ENCODE results near the gene CFAP47. TPM values are rescaled to one million over a fixed set of nuclear protein-coding genes. Genes with fewer than 3 reads are reported as not detected.
"Not testable (repeated sequence)": the region's sequence is repeated elsewhere in the genome, so short reads cannot be mapped to it uniquely, and the experiment has no call there.

Gene CFAP47
- total RNA-seq, 3 donors from 2014 or later, result under 0.01 to 0.16 TPM; not detected in 1

DNA sequence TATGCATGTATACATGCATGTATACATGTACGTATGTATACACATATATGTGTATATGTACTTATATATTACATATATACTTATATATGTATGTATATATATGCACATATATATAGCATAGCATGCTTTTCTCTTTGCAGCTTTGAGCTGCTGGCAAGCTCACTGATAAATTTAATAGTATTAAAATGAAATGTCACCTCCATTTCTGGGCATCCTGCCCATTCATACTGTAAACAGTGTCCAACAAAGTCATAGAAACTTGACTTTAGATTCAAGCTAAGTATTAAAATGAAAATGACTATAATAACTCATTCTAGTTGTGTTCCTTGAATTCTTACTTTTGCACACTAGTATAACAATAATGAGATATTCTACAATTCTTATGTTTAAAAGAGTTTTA lies 163.7 kb downstream of the CFAP47 start:
- Histone ChIP-seq H3K4me1 (no peaks in the 10 kb centered on the region), H3K27me3 (peaks cover 0 to 5% of the 10 kb centered on the region in 2 donors), H3K9me3 (no peaks in the 10 kb centered on the region), H3K4me3 (no peak overlapping the region), H3K27ac (no peak overlapping the region), H3K36me3 (no peaks in the 10 kb centered on the region)
- intact Hi-C loops (cut with DNase I; ENCODE audit: low total_unique reads), result no loop called here
- TF ChIP-seq, protein P1, sequence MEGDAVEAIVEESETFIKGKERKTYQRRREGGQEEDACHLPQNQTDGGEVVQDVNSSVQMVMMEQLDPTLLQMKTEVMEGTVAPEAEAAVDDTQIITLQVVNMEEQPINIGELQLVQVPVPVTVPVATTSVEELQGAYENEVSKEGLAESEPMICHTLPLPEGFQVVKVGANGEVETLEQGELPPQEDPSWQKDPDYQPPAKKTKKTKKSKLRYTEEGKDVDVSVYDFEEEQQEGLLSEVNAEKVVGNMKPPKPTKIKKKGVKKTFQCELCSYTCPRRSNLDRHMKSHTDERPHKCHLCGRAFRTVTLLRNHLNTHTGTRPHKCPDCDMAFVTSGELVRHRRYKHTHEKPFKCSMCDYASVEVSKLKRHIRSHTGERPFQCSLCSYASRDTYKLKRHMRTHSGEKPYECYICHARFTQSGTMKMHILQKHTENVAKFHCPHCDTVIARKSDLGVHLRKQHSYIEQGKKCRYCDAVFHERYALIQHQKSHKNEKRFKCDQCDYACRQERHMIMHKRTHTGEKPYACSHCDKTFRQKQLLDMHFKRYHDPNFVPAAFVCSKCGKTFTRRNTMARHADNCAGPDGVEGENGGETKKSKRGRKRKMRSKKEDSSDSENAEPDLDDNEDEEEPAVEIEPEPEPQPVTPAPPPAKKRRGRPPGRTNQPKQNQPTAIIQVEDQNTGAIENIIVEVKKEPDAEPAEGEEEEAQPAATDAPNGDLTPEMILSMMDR (IDR thresholded peaks at IDR 0.05), result no peak
- no peak for DNase-seq (ENCODE audit: low spot score in 2 of 2)

DNA sequence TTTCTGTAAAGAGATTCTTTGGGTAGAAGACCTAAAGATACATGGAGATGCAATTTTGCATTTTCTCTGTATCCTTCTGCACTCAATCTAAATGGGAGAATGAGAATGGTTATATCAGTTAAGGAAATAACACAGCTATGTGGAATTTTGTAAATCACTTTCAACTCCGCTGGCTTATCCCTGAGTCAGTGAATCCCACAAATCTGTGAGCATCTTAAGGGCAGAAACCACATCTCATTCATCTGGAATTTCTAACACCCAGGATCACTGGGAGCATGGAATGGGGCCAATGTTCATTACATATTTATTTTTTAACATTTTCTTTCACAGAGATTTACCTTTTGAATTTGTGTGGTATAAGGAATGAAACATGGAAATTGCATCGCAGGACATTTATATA lies 167.8 kb downstream of the CFAP47 start:
- Histone ChIP-seq H3K9me3 (no peaks in the 10 kb centered on the region), H3K27ac (no peak overlapping the region), H3K4me1 (no peaks in the 10 kb centered on the region), H3K27me3 (peaks cover 0 to 5% of the 10 kb centered on the region in 2 donors), H3K4me3 (no peak overlapping the region), H3K36me3 (no peaks in the 10 kb centered on the region)
- DNase-seq (ENCODE audit: low spot score in 2 of 2), result no peak
- intact Hi-C loops (cut with DNase I; ENCODE audit: low total_unique reads), result no loop called here
- no peak for TF ChIP-seq POLR2A (IDR thresholded peaks at IDR 0.05)
- no peak for TF ChIP-seq POLR2AphosphoS5 (IDR thresholded peaks at IDR 0.05)
- TF ChIP-seq, protein P1 (IDR thresholded peaks at IDR 0.05), result no peak

DNA sequence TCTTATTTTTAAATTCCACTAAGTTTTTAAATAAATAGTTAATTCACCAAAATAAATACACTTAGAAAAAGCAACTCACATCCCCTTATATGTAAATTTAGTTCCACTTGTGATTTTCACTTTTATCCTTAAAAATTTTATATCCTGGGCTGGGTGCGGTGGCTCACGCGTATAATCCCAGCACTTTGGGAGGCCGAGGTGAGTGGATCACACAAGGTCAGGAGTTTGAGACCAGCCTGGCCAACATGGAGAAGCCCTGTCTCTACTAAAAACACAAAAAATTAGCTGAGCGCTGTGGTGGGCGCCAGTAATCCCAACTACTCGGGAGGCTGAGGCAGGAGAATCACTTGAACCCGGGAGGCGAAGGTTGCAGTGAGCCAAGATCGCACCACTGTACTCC lies 169.4 kb downstream of the CFAP47 start:
- H3K27ac ChIP-seq; H3K4me3 ChIP-seq; H3K27me3 ChIP-seq; H3K36me3 ChIP-seq; H3K4me1 ChIP-seq; H3K9me3 ChIP-seq; DNase-seq (ENCODE audit: low spot score in 2 of 2); intact Hi-C loops (cut with DNase I; ENCODE audit: low total_unique reads): not testable (repeated sequence)

DNA sequence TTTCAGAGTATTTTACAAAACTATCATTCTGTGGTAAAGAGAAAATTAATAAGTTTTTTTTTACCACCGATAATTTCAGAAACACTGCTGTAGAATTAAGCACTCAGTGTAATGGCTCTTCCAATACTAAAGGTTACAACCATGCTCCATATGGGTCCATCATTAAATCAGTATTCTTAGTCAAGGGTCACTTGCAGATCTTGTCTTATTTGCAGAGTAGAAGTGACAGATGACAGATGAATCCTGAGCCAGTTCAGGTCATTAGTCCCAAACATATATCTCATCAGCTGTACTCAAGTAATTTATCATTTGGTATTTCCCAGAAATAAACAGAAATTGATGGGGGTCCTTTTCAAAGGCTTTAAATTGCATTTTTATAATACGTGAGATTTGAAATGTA lies 182.9 kb downstream of the CFAP47 start:
- no peaks in the 10 kb centered on the region for H3K4me1 ChIP-seq
- TF ChIP-seq POLR2A (IDR thresholded peaks at IDR 0.05), result no peak
- TF ChIP-seq, protein P1 (IDR thresholded peaks at IDR 0.05), result no peak
- TF ChIP-seq POLR2AphosphoS5 (IDR thresholded peaks at IDR 0.05), result no peak
- H3K36me3 ChIP-seq, result no peaks in the 10 kb centered on the region
- DNase-seq (ENCODE audit: low spot score in 2 of 2), result no peak
- H3K27ac ChIP-seq, result no peak overlapping the region
- H3K9me3 ChIP-seq, result no peaks in the 10 kb centered on the region
- no peaks in the 10 kb centered on the region for H3K27me3 ChIP-seq
- no peak overlapping the region for H3K4me3 ChIP-seq
- intact Hi-C loops (cut with DNase I; ENCODE audit: low total_unique reads), result no loop called here

DNA sequence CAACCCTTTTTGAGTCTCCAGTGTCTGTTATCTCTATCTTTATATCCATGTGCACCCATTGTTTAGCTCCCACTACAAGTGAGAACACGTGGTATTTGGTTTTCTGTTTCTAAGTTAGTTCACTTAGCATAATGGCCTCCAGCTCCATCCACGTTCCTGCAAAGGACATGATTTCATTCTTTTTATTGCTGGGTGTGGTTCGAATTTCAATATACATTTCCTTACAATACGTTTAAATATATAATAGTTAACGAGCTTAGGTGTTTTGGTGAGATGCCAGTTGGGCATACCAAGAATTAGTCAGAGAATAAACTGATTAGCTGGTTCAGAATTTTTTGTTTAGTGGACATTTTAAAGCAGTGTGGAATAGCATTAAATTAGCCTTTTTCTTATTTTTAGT lies 196.7 kb downstream of the CFAP47 start:
- TF ChIP-seq POLR2AphosphoS5 (IDR thresholded peaks at IDR 0.05), result no peak
- TF ChIP-seq, protein P1 (IDR thresholded peaks at IDR 0.05), result no peak
- no peak for TF ChIP-seq POLR2A (IDR thresholded peaks at IDR 0.05)
- Histone ChIP-seq H3K36me3 (no peaks in the 10 kb centered on the region), H3K4me1 (no peaks in the 10 kb centered on the region), H3K27me3 (no peaks in the 10 kb centered on the region), H3K27ac (no peak overlapping the region), H3K9me3 (peaks cover 9 to 33% of the 10 kb centered on the region in 2 donors), H3K4me3 (no peak overlapping the region)
- no peak for DNase-seq (ENCODE audit: low spot score in 2 of 2)
- intact Hi-C loops (cut with DNase I; ENCODE audit: low total_unique reads), result no loop called here

DNA sequence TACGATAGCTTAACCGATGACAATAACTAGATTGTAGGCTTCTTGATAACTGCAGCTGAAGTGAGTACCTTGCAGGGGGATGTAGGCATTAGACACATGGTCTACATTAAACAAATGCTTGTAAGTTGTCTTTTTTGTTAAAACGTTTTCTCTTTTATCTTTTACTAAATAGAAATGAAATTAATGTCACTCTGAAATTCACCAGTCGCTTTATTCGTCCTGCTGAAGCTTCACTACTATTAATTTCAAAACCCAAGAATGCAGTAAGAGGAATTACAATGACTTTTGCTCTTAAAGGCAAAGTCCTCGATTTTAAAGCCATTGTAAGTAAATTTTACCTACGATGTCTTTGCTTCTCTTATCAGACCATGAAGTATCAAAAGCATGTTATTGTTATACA lies 239.7 kb downstream of the CFAP47 start:
- TF ChIP-seq, protein P1 (IDR thresholded peaks at IDR 0.05), result no peak
- no peak for TF ChIP-seq POLR2A (IDR thresholded peaks at IDR 0.05)
- no peak for TF ChIP-seq POLR2AphosphoS5 (IDR thresholded peaks at IDR 0.05)

More for the DNA sequence above, 239.7 kb downstream of the CFAP47 start:
- H3K27ac ChIP-seq, result no peak overlapping the region
- H3K27me3 ChIP-seq, result no peaks in the 10 kb centered on the region
- H3K4me3 ChIP-seq, result no peak overlapping the region
- no peak for DNase-seq (ENCODE audit: low spot score in 2 of 2)
- intact Hi-C loops (cut with DNase I; ENCODE audit: low total_unique reads), result no loop called here
- no peaks in the 10 kb centered on the region for H3K4me1 ChIP-seq
- no peaks in the 10 kb centered on the region for H3K36me3 ChIP-seq
- H3K9me3 ChIP-seq, result no peaks in the 10 kb centered on the region

Measured in breast epithelium (tissue), 4 donors.